IMR-90 (cell line): ENCODE data around the gene PASD1. TPM values are rescaled to one million over a fixed set of nuclear protein-coding genes. Genes with fewer than 3 reads are reported as not detected.

ENCODE experiments used
- ATAC-seq: fragments of 200-7000 bp; cut with Tn5 transposase; 2 replicates; pipeline ENCODE4 v1.9.1; 2020; ENCODE audit warnings: low read depth, mild to moderate bottlenecking, moderate library complexity
- BruUV-seq: library from RNA; stranded (reverse); fragments of 400-500 nt; replicated peaks from 2 replicates; lab custom pipeline; 2021; lab: Mats Ljungman, UMichigan
- CTCF ChIA-PET: fragments of 300-600 bp; formaldehyde crosslinking; extraction: SDS; loops from one replicate; lab custom pipeline; 2021; ENCODE audit warnings: antibody characterized with exemption; lab: Yijun Ruan, JAX
- POLR2A ChIA-PET: fragments of 300-600 bp; sonication (Branson Sonifier 250); formaldehyde crosslinking; loops from one replicate; lab custom pipeline; 2022; ENCODE audit warnings: antibody characterized with exemption; ENCODE audit not compliant: unreplicated experiment; lab: Charles Lee
- DNase-seq: peaks from one replicate; pipeline ENCODE4 v3.0.0; 2013
- H2AFZ ChIP-seq: replicated peaks from 2 replicates; pipeline ENCODE3; 2013; ENCODE audit warnings: low read length, mild to moderate bottlenecking; ENCODE audit not compliant: poor library complexity
- H2AK5ac ChIP-seq: 2 replicates; pipeline ENCODE4 v1.6.1; 2013; ENCODE audit warnings: low read depth, low read length, inconsistent platforms
- H2AK9ac ChIP-seq: replicated peaks from 2 replicates; pipeline ENCODE3; 2013; ENCODE audit warnings: mild to moderate bottlenecking, low read depth, low read length, moderate library complexity; ENCODE audit not compliant: poor library complexity
- H2BK120ac ChIP-seq: 2 replicates; pipeline ENCODE4 v1.6.1; 2013; ENCODE audit warnings: low read depth, low read length, inconsistent platforms
- H2BK15ac ChIP-seq: 3 replicates; pipeline ENCODE4 v1.6.1; 2013; ENCODE audit warnings: low read depth, low read length, inconsistent platforms
- H2BK20ac ChIP-seq: 2 replicates; pipeline ENCODE4 v1.6.1; 2013; ENCODE audit warnings: low read depth, mild to moderate bottlenecking, inconsistent platforms, low read length, moderate library complexity
- H2BK5ac ChIP-seq: 2 replicates; pipeline ENCODE4 v1.6.1; 2013; ENCODE audit warnings: mild to moderate bottlenecking, low read depth, low read length, inconsistent platforms; ENCODE audit not compliant: poor library complexity, severe bottlenecking
- H3K14ac ChIP-seq: replicated peaks from 2 replicates; pipeline ENCODE4 v1.6.1; 2013; ENCODE audit warnings: low read depth, low read length, inconsistent platforms
- H3K18ac ChIP-seq: 2 replicates; pipeline ENCODE4 v1.6.1; 2013; ENCODE audit warnings: low read depth, low read length, control low read depth
- H3K23ac ChIP-seq: 2 replicates; pipeline ENCODE4 v1.6.1; 2013; ENCODE audit warnings: low read depth, low read length, inconsistent platforms
- H3K27ac ChIP-seq: 2 replicates; pipeline ENCODE4 v1.5.1; 2013; ENCODE audit warnings: mild to moderate bottlenecking, control low read depth, low read length; ENCODE audit not compliant: insufficient read depth
- H3K27me3 ChIP-seq: 2 replicates; pipeline ENCODE4 v1.6.1; 2013; ENCODE audit warnings: low read length; ENCODE audit not compliant: control insufficient read depth, insufficient read depth
- H3K36me3 ChIP-seq: 2 replicates; pipeline ENCODE4 v1.6.1; 2013; ENCODE audit warnings: low read length, mixed read lengths; ENCODE audit not compliant: control insufficient read depth, insufficient read depth
- H3K4ac ChIP-seq: 2 replicates; pipeline ENCODE4 v1.6.1; 2013; ENCODE audit warnings: low read depth, low read length, inconsistent platforms
- H3K4me1 ChIP-seq: 2 replicates; pipeline ENCODE4 v1.6.1; 2013; ENCODE audit warnings: low read length, mixed read lengths; ENCODE audit not compliant: control insufficient read depth, insufficient read depth
- H3K4me2 ChIP-seq: 2 replicates; pipeline ENCODE4 v1.6.1; 2013; ENCODE audit warnings: low read depth, mild to moderate bottlenecking, control low read depth, low read length, moderate library complexity
- H3K4me3 ChIP-seq: 2 replicates; pipeline ENCODE4 v1.5.1; 2013; ENCODE audit warnings: low read depth, mild to moderate bottlenecking, control low read depth, low read length, moderate library complexity; ENCODE audit not compliant: insufficient read depth
- H3K56ac ChIP-seq: 2 replicates; pipeline ENCODE4 v1.6.1; 2013; ENCODE audit warnings: low read length, inconsistent platforms; ENCODE audit not compliant: insufficient read depth; ENCODE audit errors: extremely low read depth
- H3K79me1 ChIP-seq, 2 experiments: 2 replicates each; pipeline ENCODE4 v1.6.1; 2013; ENCODE audit warnings: low read length in 2 of 2, inconsistent platforms in 1 of 2, low read depth in 1 of 2
- H3K9ac ChIP-seq: 2 replicates; pipeline ENCODE4 v1.6.1; 2013; ENCODE audit warnings: low read depth, low read length, control low read depth
- H3K9me1 ChIP-seq: 2 replicates; pipeline ENCODE4 v1.6.1; 2013; ENCODE audit warnings: low read length, inconsistent platforms; ENCODE audit not compliant: insufficient read depth
- H3K9me3 ChIP-seq: 2 replicates; pipeline ENCODE4 v1.6.1; 2013; ENCODE audit warnings: low read length; ENCODE audit not compliant: control insufficient read depth, insufficient read depth
- H4K20me1 ChIP-seq: 2 replicates; pipeline ENCODE4 v1.6.1; 2013; ENCODE audit warnings: low read length, inconsistent platforms; ENCODE audit not compliant: insufficient read depth
- H4K5ac ChIP-seq: 2 replicates; pipeline ENCODE4 v1.6.1; 2013; ENCODE audit warnings: mild to moderate bottlenecking, low read depth, low read length, control low read depth
- H4K8ac ChIP-seq, 2 experiments: 2 replicates each; pipeline ENCODE4 v1.6.1; 2013; ENCODE audit warnings: low read depth in 2 of 2, low read length in 2 of 2, control low read depth in 1 of 2, inconsistent platforms in 1 of 2
- H4K91ac ChIP-seq: 2 replicates; pipeline ENCODE4 v1.6.1; 2013; ENCODE audit warnings: low read depth, low read length, inconsistent platforms; ENCODE audit not compliant: insufficient read depth
- CHD1 ChIP-seq: IDR thresholded peaks from 2 replicates; pipeline ENCODE4 v1.6.1; 2012; ENCODE audit warnings: low read depth, low read length, improper control_type of control experiment
- FOS ChIP-seq: fragments of 150-350 bp; IDR thresholded peaks from 2 replicates; pipeline ENCODE4 v1.6.1; 2016; ENCODE audit warnings: low read depth, low read length
- MAFK ChIP-seq: IDR thresholded peaks from 2 replicates; pipeline ENCODE4 v1.6.1; 2012; ENCODE audit warnings: low read depth, low read length, improper control_type of control experiment
- MAZ ChIP-seq: IDR thresholded peaks from 2 replicates; pipeline ENCODE4 v1.6.1; 2012; ENCODE audit warnings: low read depth, mild to moderate bottlenecking, low read length, improper control_type of control experiment, moderate library complexity, borderline replicate concordance
- MXI1 ChIP-seq: IDR thresholded peaks from 2 replicates; pipeline ENCODE4 v1.6.1; 2012; ENCODE audit warnings: low read depth, mild to moderate bottlenecking, low read length, moderate library complexity, borderline replicate concordance
- NFE2L2 ChIP-seq: fragments of 150-350 bp; IDR thresholded peaks from 2 replicates; pipeline ENCODE4 v1.6.1; 2016; ENCODE audit warnings: low read depth, mild to moderate bottlenecking, low read length
- POLR2A ChIP-seq: IDR thresholded peaks from 2 replicates; pipeline ENCODE4 v1.6.1; 2012; ENCODE audit warnings: mild to moderate bottlenecking, low read depth, low read length
- RCOR1 ChIP-seq: IDR thresholded peaks from 2 replicates; pipeline ENCODE4 v1.6.1; 2012; ENCODE audit warnings: mild to moderate bottlenecking, low read length, improper control_type of control experiment; ENCODE audit not compliant: insufficient replicate concordance
- RFX5 ChIP-seq: IDR thresholded peaks from 2 replicates; pipeline ENCODE4 v1.8.0; 2012; ENCODE audit warnings: low read depth, mild to moderate bottlenecking, low read length, moderate library complexity
- SMC3 ChIP-seq: fragments of 150-350 bp; IDR thresholded peaks from 2 replicates; pipeline ENCODE4 v1.6.1; 2016; ENCODE audit warnings: low read depth, mild to moderate bottlenecking, antibody characterized with exemption, low read length, moderate library complexity
- WGBS, 2 experiments: methylation state at CpG; one replicate each; pipeline versions ENCODE4 v1.1.5 to v1.1.7; 2013; ENCODE audit warnings: missing lambda C conversion rate in 2 of 2; ENCODE audit not compliant: insufficient read length in 1 of 2; ENCODE audit errors: extremely low coverage in 2 of 2; 5-methylcytosine and 5-hydroxymethylcytosine counted together
- dilution Hi-C: fragments of 300-500 bp; cut with HindIII; formaldehyde crosslinking; loops from one replicate; pipeline ENCODE4 v1.14.3; 2018; ENCODE audit warnings: low sequenced_read_pairs; ENCODE audit not compliant: unreplicated experiment
- in situ Hi-C: fragments of 300-500 bp; cut with MboI; formaldehyde crosslinking; loops from 3 replicates; pipeline ENCODE4 v1.14.3; 2019; ENCODE audit warnings: low sequenced_read_pairs, inconsistent platforms, mixed read lengths
- intact Hi-C: fragments of 100-400 bp; cut with micrococcal nuclease; formaldehyde crosslinking; loops from 2 replicates; pipeline ENCODE4 v1.10.0; 2022
- polyA plus RNA-seq, 3 experiments: library from polyadenylated mRNA; depleted of rRNA; stranded (reverse); fragments of >200 nt; gene quantifications; 2 replicates each; pipeline ENCODE4 v1.2.3, GENCODE V29; 2012; ENCODE audit warnings: low replicate concordance in 1 of 3
- total RNA-seq: library from RNA; depleted of rRNA; stranded (reverse); fragments of >200 nt; gene quantifications from 2 replicates; pipeline ENCODE4 v1.2.3, GENCODE V29; 2012
- TF ChIP-seq, protein P1 (sequence below): fragments of 150-350 bp; IDR thresholded peaks from 2 replicates; pipeline ENCODE4 v1.6.1; 2016; ENCODE audit warnings: low read depth, mild to moderate bottlenecking, low read length, moderate library complexity, borderline replicate concordance
- TF ChIP-seq, protein P2 (sequence below): conservative IDR thresholded peaks from 2 replicates; pipeline ENCODE4 v1.5.1; 2012; ENCODE audit warnings: mild to moderate bottlenecking, low read depth, low read length, improper control_type of control experiment
- TF ChIP-seq, protein P3 (sequence below): fragments of 150-350 bp; IDR thresholded peaks from 2 replicates; pipeline ENCODE4 v1.6.1; 2017; ENCODE audit warnings: mild to moderate bottlenecking, antibody characterized with exemption, low read length, low read depth

PASD1 gene
- total and polyA plus RNA-seq, 2 of the 4 experiments (the other 2 are of a cell fraction): not detected

DNA sequence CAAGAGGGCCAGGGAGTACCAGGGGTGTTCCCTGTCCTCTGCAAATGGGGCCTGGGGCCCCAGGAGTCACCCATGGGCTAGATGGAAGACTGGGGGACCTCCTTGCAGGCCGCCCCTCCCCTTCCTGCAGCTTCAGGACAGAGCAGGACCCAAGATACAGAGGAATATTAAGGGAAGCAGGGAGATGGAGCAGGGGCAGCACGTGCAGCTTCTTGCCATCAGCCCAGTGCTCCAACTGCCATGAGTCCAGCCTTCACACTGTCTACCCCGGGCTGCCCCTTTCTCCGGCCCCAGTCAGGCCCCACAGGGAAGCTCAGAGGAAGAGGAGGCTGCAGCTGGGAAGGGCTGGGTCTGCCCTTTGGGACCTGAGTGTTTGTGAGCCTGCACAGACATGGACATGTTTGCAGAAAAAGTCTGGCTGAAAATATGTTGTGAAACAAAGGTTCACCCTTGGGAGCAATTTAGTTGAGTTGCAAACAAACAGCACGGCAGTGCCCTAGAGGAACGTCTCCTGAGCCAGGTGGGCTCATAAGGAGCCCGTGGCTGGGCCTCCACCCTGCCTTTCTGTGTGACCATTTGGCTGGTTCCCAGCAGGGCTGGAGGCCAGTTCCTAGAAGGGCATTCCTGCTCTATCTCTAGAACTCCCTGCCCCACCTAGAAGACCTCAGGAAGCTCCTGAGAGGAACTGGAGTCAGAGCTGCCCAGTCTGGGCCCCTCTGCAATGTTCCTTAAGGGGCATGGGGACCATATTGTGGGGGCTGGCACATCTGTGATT, 161.3 kb downstream of the PASD1 start:
- H3K4me2 ChIP-seq: no peak overlapping the region
- ATAC-seq: no peak
- H3K9ac ChIP-seq: no peak overlapping the region
- no peak overlapping the region for H2BK15ac ChIP-seq
- H3K23ac ChIP-seq: no peak overlapping the region
- WGBS, 2 experiments: 15% methylated on average over 5 of the region's 7 CpGs; no CpG with 5 or more reads in 1 of the 2 experiments
- dilution Hi-C loops (no loop called here), intact Hi-C loops (loop anchor here (5.0 kb wide), 1 partner anchor 572 kb away; no protein-coding TSS in a partner anchor), in situ Hi-C loops (no loop called here)
- no peaks in the 10 kb centered on the region for H3K27me3 ChIP-seq
- H2AK9ac ChIP-seq: no peak overlapping the region
- no peak overlapping the region for H3K56ac ChIP-seq
- H3K18ac ChIP-seq: no peak overlapping the region
- H3K36me3 ChIP-seq: no peaks in the 10 kb centered on the region
- H3K9me3 ChIP-seq: no peaks in the 10 kb centered on the region; the same call in 1 of the 2 replicates
- H2BK120ac ChIP-seq: no peak overlapping the region
- BruUV-seq: no TSS peak
- POLR2A ChIA-PET: no interaction called here
- H3K4me1 ChIP-seq: no peaks in the 10 kb centered on the region
- H4K8ac ChIP-seq: no peak overlapping the region
- H3K4ac ChIP-seq: no peak overlapping the region
- H2BK5ac ChIP-seq: no peak overlapping the region
- TF ChIP-seq, protein P1, sequence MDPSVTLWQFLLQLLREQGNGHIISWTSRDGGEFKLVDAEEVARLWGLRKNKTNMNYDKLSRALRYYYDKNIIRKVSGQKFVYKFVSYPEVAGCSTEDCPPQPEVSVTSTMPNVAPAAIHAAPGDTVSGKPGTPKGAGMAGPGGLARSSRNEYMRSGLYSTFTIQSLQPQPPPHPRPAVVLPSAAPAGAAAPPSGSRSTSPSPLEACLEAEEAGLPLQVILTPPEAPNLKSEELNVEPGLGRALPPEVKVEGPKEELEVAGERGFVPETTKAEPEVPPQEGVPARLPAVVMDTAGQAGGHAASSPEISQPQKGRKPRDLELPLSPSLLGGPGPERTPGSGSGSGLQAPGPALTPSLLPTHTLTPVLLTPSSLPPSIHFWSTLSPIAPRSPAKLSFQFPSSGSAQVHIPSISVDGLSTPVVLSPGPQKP: no peak
- no peak for TF ChIP-seq POLR2A
- no peak for TF ChIP-seq RCOR1
- TF ChIP-seq FOS: no peak
- TF ChIP-seq MXI1: no peak
- TF ChIP-seq SMC3: no peak
- TF ChIP-seq MAFK: no peak
- no peak for TF ChIP-seq CHD1
- no peak for TF ChIP-seq RFX5
- TF ChIP-seq, protein P2, sequence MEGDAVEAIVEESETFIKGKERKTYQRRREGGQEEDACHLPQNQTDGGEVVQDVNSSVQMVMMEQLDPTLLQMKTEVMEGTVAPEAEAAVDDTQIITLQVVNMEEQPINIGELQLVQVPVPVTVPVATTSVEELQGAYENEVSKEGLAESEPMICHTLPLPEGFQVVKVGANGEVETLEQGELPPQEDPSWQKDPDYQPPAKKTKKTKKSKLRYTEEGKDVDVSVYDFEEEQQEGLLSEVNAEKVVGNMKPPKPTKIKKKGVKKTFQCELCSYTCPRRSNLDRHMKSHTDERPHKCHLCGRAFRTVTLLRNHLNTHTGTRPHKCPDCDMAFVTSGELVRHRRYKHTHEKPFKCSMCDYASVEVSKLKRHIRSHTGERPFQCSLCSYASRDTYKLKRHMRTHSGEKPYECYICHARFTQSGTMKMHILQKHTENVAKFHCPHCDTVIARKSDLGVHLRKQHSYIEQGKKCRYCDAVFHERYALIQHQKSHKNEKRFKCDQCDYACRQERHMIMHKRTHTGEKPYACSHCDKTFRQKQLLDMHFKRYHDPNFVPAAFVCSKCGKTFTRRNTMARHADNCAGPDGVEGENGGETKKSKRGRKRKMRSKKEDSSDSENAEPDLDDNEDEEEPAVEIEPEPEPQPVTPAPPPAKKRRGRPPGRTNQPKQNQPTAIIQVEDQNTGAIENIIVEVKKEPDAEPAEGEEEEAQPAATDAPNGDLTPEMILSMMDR: no peak
- no peak for TF ChIP-seq NFE2L2
- TF ChIP-seq, protein P3, sequence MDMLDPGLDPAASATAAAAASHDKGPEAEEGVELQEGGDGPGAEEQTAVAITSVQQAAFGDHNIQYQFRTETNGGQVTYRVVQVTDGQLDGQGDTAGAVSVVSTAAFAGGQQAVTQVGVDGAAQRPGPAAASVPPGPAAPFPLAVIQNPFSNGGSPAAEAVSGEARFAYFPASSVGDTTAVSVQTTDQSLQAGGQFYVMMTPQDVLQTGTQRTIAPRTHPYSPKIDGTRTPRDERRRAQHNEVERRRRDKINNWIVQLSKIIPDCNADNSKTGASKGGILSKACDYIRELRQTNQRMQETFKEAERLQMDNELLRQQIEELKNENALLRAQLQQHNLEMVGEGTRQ: no peak
- TF ChIP-seq MAZ: no peak
- no peak overlapping the region for H2BK20ac ChIP-seq
- no peak overlapping the region for H2AFZ ChIP-seq
- H2AK5ac ChIP-seq: no peak overlapping the region
- no peak overlapping the region for H4K5ac ChIP-seq
- H3K9me1 ChIP-seq: no peaks in the 10 kb centered on the region
- no peaks in the 10 kb centered on the region for H3K79me1 ChIP-seq
- H4K20me1 ChIP-seq: no peaks in the 10 kb centered on the region
- no peak for DNase-seq
- no peak overlapping the region for H3K4me3 ChIP-seq
- CTCF ChIA-PET: no interaction called here
- H4K91ac ChIP-seq: no peak overlapping the region
- no peak overlapping the region for H3K14ac ChIP-seq
- H3K27ac ChIP-seq: no peak overlapping the region
